Kidney (tissue), 14 donors: ENCODE data around the gene VTI1A. TPM values are rescaled to one million over a fixed set of nuclear protein-coding genes. Genes with fewer than 3 reads are reported as not detected.
"Not testable (repeated sequence)": the region's sequence is repeated elsewhere in the genome, so short reads cannot be mapped to it uniquely, and the experiment has no call there.

ENCODE experiments used
- DNase-seq, 5 donors: peaks; one replicate each; pipeline ENCODE4 v3.0.0-alpha.2; 2013 to 2020
- FAIRE-seq: peaks from 2 replicates; lab custom pipeline; 2012; peaks lifted over from hg19 to GRCh38; lab: Jason Lieb, UNC
- H3K27ac ChIP-seq, 2 donors: one replicate each; pipeline ENCODE4 v1.7.0; 2013; ENCODE audit warnings: low read depth in 2 of 2, low read length in 2 of 2, inconsistent platforms in 1 of 2
- H3K27me3 ChIP-seq: one replicate; pipeline ENCODE4 v1.7.1; 2013; ENCODE audit warnings: low read length, inconsistent platforms; ENCODE audit not compliant: control insufficient read depth, insufficient read depth
- H3K36me3 ChIP-seq, 3 donors: one replicate each; pipeline versions ENCODE4 v1.7.0 to v1.7.1; 2013; ENCODE audit warnings: low read length in 3 of 3, control low read depth in 1 of 3, inconsistent platforms in 1 of 3; ENCODE audit not compliant: insufficient read depth in 3 of 3, control insufficient read depth in 2 of 3
- H3K4me1 ChIP-seq, 3 donors: one replicate each; pipeline versions ENCODE4 v1.7.0 to v1.7.1; 2013; ENCODE audit warnings: low read length in 3 of 3, inconsistent platforms in 1 of 3, low read depth in 1 of 3; ENCODE audit not compliant: control insufficient read depth in 2 of 3, insufficient read depth in 2 of 3
- H3K4me3 ChIP-seq, 3 donors: one replicate each; pipeline versions ENCODE4 v1.7.0 to v1.8.1; 2013; ENCODE audit warnings: low read length in 3 of 3, control low read depth in 1 of 3, inconsistent platforms in 1 of 3
- H3K9ac ChIP-seq, 3 donors: one replicate each; pipeline versions ENCODE4 v1.7.0 to v1.7.1; 2013; ENCODE audit warnings: low read length in 3 of 3, control low read depth in 1 of 3, inconsistent platforms in 1 of 3
- H3K9me3 ChIP-seq, 3 donors: one replicate each; pipeline versions ENCODE4 v1.7.0 to v1.7.1; 2013; ENCODE audit warnings: low read length in 3 of 3, control low read depth in 1 of 3, inconsistent platforms in 1 of 3; ENCODE audit not compliant: control insufficient read depth in 2 of 3, insufficient read depth in 1 of 3
- CTCF ChIP-seq: IDR thresholded peaks from 3 replicates; pipeline ENCODE4 v1.5.1; 2012; ENCODE audit warnings: mild to moderate bottlenecking, moderate library complexity, borderline replicate concordance; ENCODE audit not compliant: insufficient read depth; ENCODE audit errors: extremely low read depth
- intact Hi-C: fragments of 100-400 bp; cut with DNase I; formaldehyde crosslinking; loops from one replicate; pipeline ENCODE4 v1.11.1; 2022
- polyA plus RNA-seq: library from polyadenylated mRNA; stranded (reverse); fragments of 350-450 nt; fragmentation: Illumina TruSeq; extraction: RNeasy Lipid Tissue Mini Kit (QIAGEN cat#74804); gene quantifications from one replicate; pipeline ENCODE4 v1.2.3, GENCODE V29; 2014; ENCODE audit warnings: low read depth, low replicate concordance; ENCODE audit not compliant: insufficient read depth
- total RNA-seq: library from RNA; stranded (reverse); fragmentation: NEBNext Ultra II Directional; extraction: Animal tissue kit (Norgen Biotek cat#: 25700); gene quantifications from one replicate; pipeline ENCODE4 v1.2.1, GENCODE V29; 2021
- donor health status: control.
- donor health status: control.
- donor health status: control.
- donor health status: control.
- donor health status: control.
- donor health status: DM: yes; HTN: yes; CAD: no.
- donor health status: Normal renal cell carcinoma (clear cell type).

Gene VTI1A
- total and polyA plus RNA-seq, 2 donors from 2014 or later = 9.2 to 41.8 TPM

- Histone ChIP-seq H3K4me1 (no peaks in the 10 kb centered on the region), H3K36me3 (no peaks in the 10 kb centered on the region), H3K9ac (no peak overlapping the region), H3K4me3 (no peak overlapping the region), H3K27ac (no peak overlapping the region), H3K9me3 (no peaks in the 10 kb centered on the region), H3K27me3 (no peaks in the 10 kb centered on the region)
- TF ChIP-seq CTCF = no peak
- FAIRE-seq (no peak), DNase-seq (no peak)
- intact Hi-C loops = no loop called here
Observed at GRCh38 chr10:112491144-112491543, 44.1 kb downstream of the VTI1A start.

GRCh38 chr10:112492736-112493135 is 45.7 kb downstream of the VTI1A start:
- intact Hi-C loops = no loop called here
- DNase-seq = no peak
- H3K27me3 ChIP-seq = no peaks in the 10 kb centered on the region
- H3K27ac ChIP-seq = no peak overlapping the region
- no peaks in the 10 kb centered on the region for H3K36me3 ChIP-seq
- H3K9me3 ChIP-seq = no peaks in the 10 kb centered on the region
- H3K4me1 ChIP-seq = no peaks in the 10 kb centered on the region
- no peak overlapping the region for H3K9ac ChIP-seq
- FAIRE-seq = no peak
- no peak for TF ChIP-seq CTCF
- no peak overlapping the region for H3K4me3 ChIP-seq

DNA sequence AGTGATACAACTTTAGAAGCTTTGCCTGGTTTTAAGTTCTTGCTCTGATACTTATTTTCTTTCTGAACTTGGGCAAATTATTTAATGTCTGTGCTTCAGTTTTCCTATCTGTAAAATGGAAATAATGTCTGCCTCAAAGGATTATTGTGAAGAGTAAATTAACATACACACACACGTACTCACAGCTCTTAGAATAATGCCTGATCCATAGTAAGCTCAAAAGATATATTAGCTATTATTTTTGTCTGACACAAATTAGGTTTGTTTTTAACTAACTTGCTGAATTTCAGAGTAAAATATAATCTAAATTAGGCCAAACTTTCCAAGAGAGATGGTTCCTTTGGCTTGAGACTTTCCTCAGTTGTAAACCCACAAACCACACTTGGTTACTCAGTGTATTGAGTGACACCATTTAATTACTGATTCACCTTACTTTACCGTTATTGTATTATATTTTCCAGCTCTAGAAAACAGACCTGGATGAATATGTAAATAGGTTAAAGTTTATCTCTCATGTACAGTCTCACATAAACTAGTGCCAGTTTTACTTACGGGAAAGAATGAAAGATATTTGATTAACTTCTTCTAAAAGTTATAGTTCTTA is 50.4 kb downstream of the VTI1A start:
- TF ChIP-seq CTCF = no peak
- no peaks in the 10 kb centered on the region for H3K27me3 ChIP-seq
- H3K27ac ChIP-seq = no peak overlapping the region
- DNase-seq (no peak), FAIRE-seq (no peak)
- intact Hi-C loops = no loop called here
- H3K36me3 ChIP-seq = no peaks in the 10 kb centered on the region
- H3K4me3 ChIP-seq = no peak overlapping the region
- H3K9me3 ChIP-seq = no peaks in the 10 kb centered on the region
- H3K9ac ChIP-seq = no peak overlapping the region
- H3K4me1 ChIP-seq = no peaks in the 10 kb centered on the region

DNA sequence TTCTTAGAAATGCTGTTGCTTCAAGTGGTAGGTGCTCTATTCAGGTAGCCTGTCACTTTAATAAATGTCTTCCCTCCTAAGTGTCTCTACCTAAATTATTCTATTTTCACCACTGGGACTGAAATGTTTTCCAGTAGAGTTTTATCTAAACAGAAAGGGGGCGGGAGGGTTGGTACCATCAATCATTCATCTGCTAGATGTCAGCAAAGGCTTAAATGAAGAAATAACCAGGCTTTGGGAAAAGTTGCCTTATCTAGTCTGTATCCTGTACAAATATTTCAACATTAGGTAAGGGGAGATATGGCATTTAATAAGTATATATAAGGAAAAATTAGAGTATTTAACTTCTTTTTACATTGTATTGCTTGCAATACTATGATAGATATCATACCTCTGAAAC is 51.8 kb downstream of the VTI1A start:
- Histone ChIP-seq H3K9me3 (no peaks in the 10 kb centered on the region), H3K36me3 (no peaks in the 10 kb centered on the region), H3K4me3 (no peak overlapping the region), H3K27me3 (no peaks in the 10 kb centered on the region), H3K4me1 (no peaks in the 10 kb centered on the region), H3K27ac (no peak overlapping the region), H3K9ac (no peak overlapping the region)
- FAIRE-seq (no peak), DNase-seq (no peak)
- TF ChIP-seq CTCF = no peak
- intact Hi-C loops = no loop called here

- H3K4me3 ChIP-seq, H3K27ac ChIP-seq, H3K36me3 ChIP-seq, H3K9ac ChIP-seq, H3K9me3 ChIP-seq, H3K27me3 ChIP-seq, H3K4me1 ChIP-seq, intact Hi-C loops, FAIRE-seq, DNase-seq: not testable (repeated sequence)
Observed at GRCh38 chr10:112499985-112500384, 53.0 kb downstream of the VTI1A start.
